ENCODE data around the gene CTNNA1.

GRCh38 chr5:138793575-138793974, 40.4 kb downstream of the CTNNA1 start:
- TF ChIP-seq CTCF (IDR thresholded peaks at IDR 0.05; ENCODE audit: low read depth, low read length, poor library complexity, severe bottlenecking): no peak
- TF ChIP-seq EZH2phosphoT487 (IDR thresholded peaks at IDR 0.05; ENCODE audit: borderline replicate concordance, low read length): no peak
